Liver (tissue), 9 donors: ENCODE measurements around the gene SLC26A4. TPM values are rescaled to one million over a fixed set of nuclear protein-coding genes. Genes with fewer than 3 reads are reported as not detected.

Source experiments
- DNase-seq: peaks from one replicate; pipeline ENCODE4 v3.0.0-alpha.2; 2017; ENCODE audit warnings: low spot score
- H3K27ac ChIP-seq, 2 donors: one replicate each; pipeline ENCODE4 v1.7.0; 2013; ENCODE audit warnings: inconsistent platforms in 2 of 2, low read length in 2 of 2, control low read depth in 1 of 2, low read depth in 1 of 2, mild to moderate bottlenecking in 1 of 2
- H3K27me3 ChIP-seq, 4 donors: one replicate each; pipeline versions ENCODE4 v1.6.1 to v1.7.0; 2013; ENCODE audit warnings: low read length in 3 of 4, inconsistent platforms in 1 of 4, mild to moderate bottlenecking in 1 of 4, moderate library complexity in 1 of 4; ENCODE audit not compliant: control insufficient read depth in 4 of 4, insufficient read depth in 4 of 4
- H3K36me3 ChIP-seq, 4 donors: one replicate each; pipeline versions ENCODE4 v1.6.1 to v1.7.0; 2013; ENCODE audit warnings: low read length in 3 of 4, mild to moderate bottlenecking in 3 of 4, low read depth in 1 of 4, moderate library complexity in 1 of 4; ENCODE audit not compliant: control insufficient read depth in 4 of 4, insufficient read depth in 3 of 4
- H3K4me1 ChIP-seq, 4 donors: one replicate each; pipeline versions ENCODE4 v1.6.1 to v1.7.0; 2013; ENCODE audit warnings: low read length in 3 of 4, mild to moderate bottlenecking in 3 of 4, moderate library complexity in 1 of 4; ENCODE audit not compliant: control insufficient read depth in 4 of 4, insufficient read depth in 4 of 4
- H3K4me3 ChIP-seq, 3 donors: one replicate each; pipeline versions ENCODE4 v1.6.1 to v1.7.0; 2013; ENCODE audit warnings: low read length in 3 of 3, control low read depth in 1 of 3, low read depth in 1 of 3, mild to moderate bottlenecking in 1 of 3
- H3K9ac ChIP-seq, 2 donors: one replicate each; pipeline ENCODE4 v1.7.0; 2013; ENCODE audit warnings: low read length in 2 of 2, mild to moderate bottlenecking in 2 of 2, moderate library complexity in 2 of 2, control low read depth in 1 of 2, low read depth in 1 of 2
- H3K9me3 ChIP-seq, 4 donors: one replicate each; pipeline versions ENCODE4 v1.6.1 to v1.7.0; 2013; ENCODE audit warnings: low read length in 3 of 4; ENCODE audit not compliant: control insufficient read depth in 4 of 4
- CTCF ChIP-seq: fragments of 150-350 bp; IDR thresholded peaks from 2 replicates; pipeline ENCODE4 v1.5.1; 2017; ENCODE audit warnings: improper control_type of control experiment, low read depth, low read length; ENCODE audit not compliant: missing input control
- EGR1 ChIP-seq, 2 donors: IDR thresholded peaks; 2 replicates each; pipeline ENCODE4 v1.6.1; 2016 to 2018; ENCODE audit warnings: antibody characterized with exemption in 2 of 2, low read depth in 2 of 2
- FOXA1 ChIP-seq: IDR thresholded peaks from 2 replicates; pipeline ENCODE4 v1.6.1; 2016; ENCODE audit warnings: antibody characterized with exemption
- GABPA ChIP-seq, 2 donors: IDR thresholded peaks in 1 of 2; conservative IDR thresholded peaks in 1 of 2; 2 replicates each; pipeline ENCODE4 v1.6.1; 2016; ENCODE audit warnings: antibody characterized with exemption in 2 of 2, mild to moderate bottlenecking in 1 of 2, moderate library complexity in 1 of 2
- HNF4A ChIP-seq, 2 donors: conservative IDR thresholded peaks; 2 replicates each; pipeline ENCODE4 v1.6.1; 2016; ENCODE audit warnings: antibody characterized with exemption in 2 of 2, mild to moderate bottlenecking in 2 of 2
- NR2F2 ChIP-seq: IDR thresholded peaks from 2 replicates; pipeline ENCODE4 v1.6.1; 2016; ENCODE audit warnings: antibody characterized with exemption
- RAD21 ChIP-seq, 2 donors: IDR thresholded peaks; 2 replicates each; pipeline ENCODE4 v1.6.1; 2016; ENCODE audit warnings: antibody characterized with exemption in 2 of 2, mild to moderate bottlenecking in 2 of 2
- REST ChIP-seq: IDR thresholded peaks from 2 replicates; pipeline ENCODE4 v1.6.1; 2016; ENCODE audit warnings: antibody characterized with exemption, mild to moderate bottlenecking
- TAF1 ChIP-seq: conservative IDR thresholded peaks from 2 replicates; pipeline ENCODE4 v1.6.1; 2016; ENCODE audit warnings: antibody characterized with exemption, mild to moderate bottlenecking
- YY1 ChIP-seq: IDR thresholded peaks from 2 replicates; pipeline ENCODE4 v1.6.1; 2016; ENCODE audit warnings: antibody characterized with exemption, mild to moderate bottlenecking
- WGBS: extraction: QIAGEN DNeasy Blood & Tissue Kit; methylation state at CpG from one replicate; pipeline ENCODE4 v1.1.7; 2013; 5-methylcytosine and 5-hydroxymethylcytosine counted together
- polyA plus RNA-seq, 2 donors: library from polyadenylated mRNA; stranded (reverse) in 1 of 2; unstranded in 1 of 2; fragments of 200-250 nt in 1 of 2; fragments of >200 nt in 1 of 2; fragmentation: Nextera tagmentation in 1 of 2; extraction: Ambion mirVana in 1 of 2; gene quantifications; one replicate each; pipeline versions ENCODE4 v1.2.1 to v1.2.3, GENCODE V29; 2013 to 2015
- total RNA-seq, 2 donors: library from RNA; depleted of rRNA; stranded (reverse); fragments of >200 nt; gene quantifications; one replicate each; pipeline ENCODE4 v1.2.3, GENCODE V29; 2014
- TF ChIP-seq, protein P1 (sequence below): IDR thresholded peaks from 2 replicates; pipeline ENCODE4 v1.6.1; 2016; ENCODE audit warnings: antibody characterized with exemption
- TF ChIP-seq, protein P2 (sequence below): IDR thresholded peaks from 2 replicates; pipeline ENCODE4 v1.6.1; 2016; ENCODE audit warnings: antibody characterized with exemption
- donor health status: healthy.
- donor health status: healthy.
- donor health status: healthy.
- donor health status: healthy.
- donor health status: healthy.

SLC26A4 gene
- total and polyA plus RNA-seq, 4 donors = 0.08 to 0.25 (median 0.19) TPM; not detected in 1

DNA sequence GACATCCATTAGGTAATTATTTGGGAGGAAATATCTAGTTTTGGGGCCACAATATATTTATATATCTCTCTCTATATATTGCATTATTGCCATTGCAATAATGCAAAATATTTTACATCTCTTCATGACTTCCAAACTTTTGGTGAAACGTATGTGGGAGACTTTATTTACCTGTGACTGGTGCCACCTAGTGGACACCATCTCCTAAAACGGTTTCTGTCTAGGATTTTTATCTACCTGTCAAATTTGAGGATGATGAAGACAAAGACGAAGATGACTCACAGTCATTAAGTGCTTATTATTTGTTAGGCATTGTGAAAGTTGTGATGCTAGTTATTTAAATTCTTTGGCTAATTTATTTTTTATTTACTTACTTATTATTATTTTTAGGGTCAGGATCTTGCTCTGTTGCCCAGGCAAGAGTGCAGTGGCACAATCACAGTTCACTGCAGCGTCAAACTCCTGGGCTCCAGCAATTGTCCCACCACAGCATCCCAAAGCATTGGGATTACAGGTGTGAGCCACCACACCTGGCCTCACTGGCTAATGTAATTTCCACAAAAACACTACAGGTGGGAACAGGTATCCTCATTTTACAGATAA is 64.6 kb downstream of the SLC26A4 start:
- WGBS = 23% methylated on average over 4 of the region's 4 CpGs
- Histone ChIP-seq H3K9me3 (no peaks in the 10 kb centered on the region), H3K27me3 (peaks cover 0 to 6% (median 0%) of the 10 kb centered on the region in 4 donors), H3K36me3 (no peaks in the 10 kb centered on the region), H3K4me1 (no peaks in the 10 kb centered on the region), H3K27ac (no peak overlapping the region), H3K4me3 (no peak overlapping the region), H3K9ac (no peak overlapping the region)
- DNase-seq = no peak
- TF ChIP-seq GABPA (IDR thresholded peaks at IDR 0.05 in 1 of 2, conservative IDR thresholded peaks at IDR 0.05 in 1 of 2) (no peak), YY1 (no peak), NR2F2 (no peak), RAD21 (IDR thresholded peaks at IDR 0.05) (peak; percentile 85 to 88), EGR1 (IDR thresholded peaks at IDR 0.05; ENCODE audit: low read depth in 2 of 2) (no peak), HNF4A (conservative IDR thresholded peaks at IDR 0.05) (no peak), TAF1 (no peak), CTCF (peak; percentile 65)
- TF ChIP-seq, protein P1, sequence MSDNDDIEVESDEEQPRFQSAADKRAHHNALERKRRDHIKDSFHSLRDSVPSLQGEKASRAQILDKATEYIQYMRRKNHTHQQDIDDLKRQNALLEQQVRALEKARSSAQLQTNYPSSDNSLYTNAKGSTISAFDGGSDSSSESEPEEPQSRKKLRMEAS = no peak
- TF ChIP-seq, protein P2, sequence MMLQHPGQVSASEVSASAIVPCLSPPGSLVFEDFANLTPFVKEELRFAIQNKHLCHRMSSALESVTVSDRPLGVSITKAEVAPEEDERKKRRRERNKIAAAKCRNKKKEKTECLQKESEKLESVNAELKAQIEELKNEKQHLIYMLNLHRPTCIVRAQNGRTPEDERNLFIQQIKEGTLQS = no peak

DNA sequence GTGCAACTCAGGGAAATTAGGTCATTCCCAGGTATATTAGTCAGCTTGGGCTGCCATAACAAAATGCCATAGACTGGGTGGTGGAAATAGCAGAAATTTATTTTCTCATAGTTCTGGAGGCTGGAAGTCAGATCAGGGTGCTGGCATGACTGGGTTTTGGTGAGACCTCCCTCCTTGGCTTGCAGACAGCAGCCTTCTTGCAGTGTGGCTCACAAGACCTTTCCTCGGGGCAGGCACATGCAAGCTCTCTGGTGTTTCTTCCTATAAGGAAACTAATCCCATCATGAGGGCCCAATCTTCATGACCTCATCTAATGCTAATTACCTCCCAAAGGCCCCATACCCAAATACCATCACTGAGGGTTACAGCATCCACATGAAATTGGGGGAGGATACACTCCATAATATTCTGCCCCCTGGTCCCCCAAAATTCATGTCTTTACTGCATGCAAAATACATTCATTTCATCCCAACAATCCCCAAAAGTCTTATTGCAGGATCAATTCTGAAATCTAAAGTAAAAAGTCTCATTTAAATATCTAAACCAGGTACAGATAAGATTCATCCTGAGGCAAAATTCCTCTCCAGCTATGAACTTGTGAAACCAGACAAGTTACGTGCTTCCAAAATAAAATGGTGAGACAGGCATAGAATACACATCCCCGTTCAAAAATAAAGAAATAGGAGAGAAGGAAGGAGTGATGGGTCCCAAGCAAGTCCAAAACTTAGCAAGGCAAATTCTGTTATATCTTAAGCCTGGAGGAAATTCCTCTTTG is 65.9 kb downstream of the SLC26A4 start:
- H3K36me3 ChIP-seq = no peaks in the 10 kb centered on the region
- H3K4me3 ChIP-seq = no peak overlapping the region
- DNase-seq = no peak
- H3K9me3 ChIP-seq = no peaks in the 10 kb centered on the region
- no peaks in the 10 kb centered on the region for H3K4me1 ChIP-seq
- H3K9ac ChIP-seq = no peak overlapping the region
- H3K27me3 ChIP-seq = peaks cover 0 to 2% (median 0%) of the 10 kb centered on the region in 4 donors
- H3K27ac ChIP-seq = no peak overlapping the region
- no peak for TF ChIP-seq RAD21 (IDR thresholded peaks at IDR 0.05)
- TF ChIP-seq FOXA1 = no peak
- TF ChIP-seq CTCF = no peak
- TF ChIP-seq, protein P2 = no peak
- TF ChIP-seq, protein P1 = no peak
- no peak for TF ChIP-seq YY1
- no peak for TF ChIP-seq REST
- no peak for TF ChIP-seq EGR1 (IDR thresholded peaks at IDR 0.05; ENCODE audit: low read depth in 2 of 2)
- no peak for TF ChIP-seq HNF4A (conservative IDR thresholded peaks at IDR 0.05)
- 75% methylated on average over 3 of the region's 3 CpGs for WGBS
